Measurements from ENCODE around the gene PINLYP. TPM values are rescaled to one million over a fixed set of nuclear protein-coding genes. Genes with fewer than 3 reads are reported as not detected.

The PINLYP gene
- polyA plus RNA-seq, 2 of the 4 experiments (the other 2 are of a cell fraction), result 0.27 TPM; not detected in 1

- no peak for TF ChIP-seq E2F6 (IDR thresholded peaks at IDR 0.05; ENCODE audit: borderline replicate concordance, low read depth)
- no peak for TF ChIP-seq HEYL (CRISPR knock-in tag; IDR thresholded peaks at IDR 0.05)
- TF ChIP-seq CHD4 (IDR thresholded peaks at IDR 0.05; ENCODE audit: borderline replicate concordance), result no peak
- no peak for TF ChIP-seq MAFK (IDR thresholded peaks at IDR 0.05; ENCODE audit: partially characterized antibody)
- TF ChIP-seq HOXB5 (CRISPR knock-in tag; IDR thresholded peaks at IDR 0.05), result no peak
- TF ChIP-seq EHF (CRISPR knock-in tag; IDR thresholded peaks at IDR 0.05), result no peak
- TF ChIP-seq FOXS1 (CRISPR knock-in tag; IDR thresholded peaks at IDR 0.05), result no peak
- no peak for TF ChIP-seq RAD21 (conservative IDR thresholded peaks at IDR 0.05 in 1 of 2, IDR thresholded peaks at IDR 0.05 in 1 of 2)
- TF ChIP-seq CHD2 (IDR thresholded peaks at IDR 0.05; ENCODE audit: low read length, partially characterized antibody), result no peak
- TF ChIP-seq HMGXB4 (CRISPR knock-in tag; IDR thresholded peaks at IDR 0.05; ENCODE audit: borderline replicate concordance), result no peak
- no peak for TF ChIP-seq RNF2 (IDR thresholded peaks at IDR 0.05; ENCODE audit: borderline replicate concordance, low read depth)
- no peak for TF ChIP-seq CEBPB (IDR thresholded peaks at IDR 0.05)
Measured at GRCh38 chr19:43569657-43570056, 5.9 kb upstream of the PINLYP start (continued).

- TF ChIP-seq CBX8 (IDR thresholded peaks at IDR 0.05) (no peak), MAX (IDR thresholded peaks at IDR 0.05) (no peak), REST (IDR thresholded peaks at IDR 0.05) (no peak), RAD21 (conservative IDR thresholded peaks at IDR 0.05 in 1 of 2, IDR thresholded peaks at IDR 0.05 in 1 of 2) (no peak), TFCP2L1 (CRISPR knock-in tag; IDR thresholded peaks at IDR 0.05) (no peak), FOSB (CRISPR knock-in tag; IDR thresholded peaks at IDR 0.05) (no peak), MAZ (IDR thresholded peaks at IDR 0.05; ENCODE audit: borderline replicate concordance, low read depth, low read length) (no peak), HOXA7 (CRISPR knock-in tag; IDR thresholded peaks at IDR 0.05) (no peak), HES2 (IDR thresholded peaks at IDR 0.05) (no peak)
- Histone ChIP-seq H3K27ac (no peak overlapping the region), H3K4me2 (no peak overlapping the region), H3K9me3 (no peaks in the 10 kb centered on the region), H3K4me1 (peaks cover 5% of the 10 kb centered on the region; the same call in 1 of the 3 replicates), H3K4me3 (no peak overlapping the region)
- ChIA-PET POLR2A (no interaction called here), CTCF (interaction anchor here (0.6 to 10.2 kb wide), 8 partner anchors 9 to 265 kb away, joined by 3 to 69 read pairs (median 4); partner anchors contain the start of genes IRGQ and ZNF576)
- ATAC-seq (no peak), FAIRE-seq (no peak), DNase-seq (ENCODE audit: low read depth in 1 of 2, low spot score in 1 of 2) (no peak)
- whole genome bisulfite sequencing (ENCODE audit: missing lambda C conversion rate), result 83% methylated on average over 5 of the region's 5 CpGs
Measured at GRCh38 chr19:43570174-43570791, 5.3 kb upstream of the PINLYP start.

Measured in A549 (cell line).